ENCODE measurements around the gene NMBR. TPM values are rescaled to one million over a fixed set of nuclear protein-coding genes. Genes with fewer than 3 reads are reported as not detected.
"Not testable (repeated sequence)": the region's sequence is repeated elsewhere in the genome, so short reads cannot be mapped to it uniquely, and the experiment has no call there.

NMBR gene
- total RNA-seq, 1 experiment from 2014 or later, result not detected

- no peak for DNase-seq (ENCODE audit: low spot score)
Measured at GRCh38 chr6:142058551-142059290, 88.2 kb downstream of the NMBR start.

DNA sequence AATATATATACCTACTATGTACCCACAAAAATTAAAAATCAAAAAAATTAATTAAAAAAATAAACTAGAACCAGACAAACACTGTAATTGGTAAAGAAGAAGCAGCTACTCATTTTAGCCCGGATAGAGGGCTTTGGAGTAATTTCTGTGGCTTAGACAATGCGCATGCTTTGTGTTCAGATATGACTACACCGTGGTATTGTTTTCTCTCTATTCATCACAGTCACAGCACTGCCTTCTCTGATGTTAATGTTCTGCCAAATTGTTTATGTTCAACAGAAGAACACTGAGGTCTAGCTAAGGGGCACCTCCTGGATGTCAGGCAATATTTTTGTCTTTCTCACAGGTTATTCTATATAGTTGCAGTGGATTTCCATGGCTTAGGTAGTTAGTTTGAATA is 91.7 kb downstream of the NMBR start:
- no peak for DNase-seq (ENCODE audit: low spot score)

- DNase-seq (ENCODE audit: low spot score), result no peak
Measured at GRCh38 chr6:142051404-142051803, 95.5 kb downstream of the NMBR start.

DNA sequence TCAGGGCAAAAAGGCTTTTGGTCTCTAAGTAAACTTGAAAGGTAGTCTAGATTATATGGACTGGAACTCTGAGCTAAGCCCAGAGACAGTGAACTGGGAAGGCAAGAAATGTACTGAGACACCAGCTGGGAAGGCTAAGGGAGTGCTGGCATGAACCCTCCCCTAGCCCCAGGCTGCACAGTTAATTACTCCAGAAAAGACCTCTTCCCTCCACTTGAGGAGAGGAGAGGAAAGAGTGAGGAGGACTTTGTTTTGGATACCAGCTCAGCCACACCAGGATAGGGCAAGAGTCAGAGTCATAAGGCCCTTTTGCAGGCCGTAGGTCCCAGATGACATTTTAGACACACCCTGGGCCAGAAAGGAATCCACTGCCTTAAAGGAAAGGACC is 98.3 kb downstream of the NMBR start:
- no peak for DNase-seq (ENCODE audit: low spot score)

DNA sequence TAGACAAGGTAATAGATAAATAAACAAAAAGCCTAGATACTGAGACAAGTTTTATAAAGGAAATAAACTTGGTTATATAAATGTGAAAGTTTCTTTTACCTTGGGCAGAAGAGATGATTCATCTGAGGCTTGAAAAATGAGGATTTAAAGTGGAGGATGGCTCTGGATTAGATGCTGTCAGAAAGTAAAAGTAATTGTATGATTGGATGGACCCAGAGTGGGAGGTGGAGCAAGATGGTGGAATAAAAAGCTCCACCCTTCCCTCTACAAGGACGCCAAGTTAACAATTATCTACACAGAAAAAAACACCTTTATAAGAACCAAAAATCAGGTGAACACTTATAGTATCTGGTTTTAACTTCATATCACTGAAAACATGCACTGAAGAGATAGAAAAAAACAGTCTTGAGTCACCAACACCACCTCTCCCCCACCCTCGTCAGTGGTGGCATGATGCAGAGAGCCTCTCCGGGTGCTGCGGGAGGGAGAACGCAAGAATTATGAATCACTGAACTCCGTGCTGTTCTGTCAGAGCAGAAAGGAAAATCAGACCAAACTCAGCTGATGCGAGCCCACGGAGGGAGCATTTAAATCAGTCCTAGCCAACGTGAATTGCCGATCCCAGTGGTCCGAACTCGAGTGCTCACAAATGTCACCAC is 98.9 kb downstream of the NMBR start:
- no peak for DNase-seq (ENCODE audit: low spot score)

DNA sequence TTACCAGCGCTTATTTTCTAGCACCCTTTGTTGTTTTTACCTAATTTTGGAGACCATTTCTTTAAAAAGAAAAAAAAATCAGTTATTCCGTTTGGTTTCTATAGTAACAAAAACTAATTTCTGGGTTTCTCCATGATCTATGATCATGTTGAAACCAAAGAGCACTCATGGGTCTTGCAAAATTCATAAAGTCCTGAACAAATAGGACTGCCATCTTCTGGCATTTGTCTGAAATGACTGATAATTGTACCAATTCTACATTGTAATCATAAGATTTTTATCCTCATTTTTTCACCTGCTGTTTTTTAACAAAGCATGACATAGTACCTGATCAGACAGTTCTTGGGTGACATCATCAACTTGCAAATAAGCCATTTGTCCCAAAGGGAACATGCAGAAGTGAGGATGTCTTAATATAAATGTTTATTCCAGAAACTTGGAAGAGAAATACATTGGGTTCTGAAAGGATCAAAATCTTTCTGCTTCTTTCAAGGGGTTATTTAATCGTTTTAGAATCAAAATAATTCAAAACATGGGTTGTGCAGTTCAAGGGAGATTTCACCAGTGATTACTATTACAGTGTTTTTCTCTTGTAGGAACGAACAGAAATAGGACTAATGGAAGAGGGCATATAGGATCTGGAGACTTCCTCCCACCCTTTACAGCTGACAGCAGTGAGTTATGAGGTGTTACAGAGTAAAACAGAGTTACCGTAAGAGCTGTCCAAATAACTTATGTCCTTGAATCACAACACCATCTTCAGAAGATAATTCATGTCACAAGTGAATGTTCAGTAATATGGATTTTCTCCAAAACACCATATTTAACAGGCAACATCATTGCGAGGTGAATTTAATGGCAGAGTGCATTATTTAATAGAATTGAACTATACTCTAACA is 101.3 kb downstream of the NMBR start:
- DNase-seq (ENCODE audit: low spot score), result no peak

- DNase-seq (ENCODE audit: low spot score), result no peak
Measured at GRCh38 chr6:142035890-142036289, 111.0 kb downstream of the NMBR start.

DNA sequence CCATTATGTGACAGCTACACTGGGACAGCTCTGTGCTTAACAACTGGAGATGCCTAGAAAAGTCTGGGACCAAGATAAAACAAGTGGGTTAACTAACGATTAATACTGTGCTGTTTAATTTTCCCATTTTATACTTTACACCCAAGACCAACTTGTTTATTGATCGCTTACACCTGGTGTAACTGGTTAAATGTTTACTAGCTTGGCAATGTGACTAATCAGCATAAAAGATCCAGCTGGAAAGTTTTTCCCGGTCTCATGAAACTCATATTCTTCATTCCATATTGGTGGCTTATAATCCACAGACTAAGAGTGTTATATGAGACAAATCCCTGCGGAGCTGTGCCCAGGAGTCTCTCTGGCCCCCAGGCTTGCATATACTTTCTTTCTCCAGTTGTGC is 115.9 kb downstream of the NMBR start:
- no peak for DNase-seq (ENCODE audit: low spot score)

DNA sequence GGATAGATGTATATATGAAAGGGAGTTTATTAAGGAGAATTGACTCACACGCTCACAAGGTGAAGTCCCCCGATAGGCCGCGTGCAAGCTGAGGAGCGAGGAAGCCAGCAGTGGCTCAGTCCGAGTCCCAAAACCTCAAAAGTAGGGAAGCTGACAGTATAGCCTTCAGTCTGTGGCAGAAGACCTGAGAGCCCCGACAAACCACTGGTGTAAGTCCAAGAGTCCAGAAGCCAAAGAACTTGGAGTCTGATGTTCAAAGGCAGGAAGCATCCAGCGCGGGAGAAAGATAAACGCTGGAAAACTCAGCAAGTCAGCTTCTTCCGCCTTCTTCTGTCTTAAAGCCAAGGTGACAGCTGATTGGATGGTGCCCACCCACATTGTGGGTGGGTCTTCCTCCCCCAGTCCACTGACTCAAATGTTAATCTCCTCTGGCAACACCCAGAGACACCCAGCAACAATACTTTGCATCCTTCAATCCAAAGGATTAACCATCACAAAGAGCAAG is 116.8 kb downstream of the NMBR start:
- DNase-seq (ENCODE audit: low spot score), result no peak

- DNase-seq (ENCODE audit: low spot score), result no peak
Measured at GRCh38 chr6:142028527-142028926, 118.4 kb downstream of the NMBR start.

DNA sequence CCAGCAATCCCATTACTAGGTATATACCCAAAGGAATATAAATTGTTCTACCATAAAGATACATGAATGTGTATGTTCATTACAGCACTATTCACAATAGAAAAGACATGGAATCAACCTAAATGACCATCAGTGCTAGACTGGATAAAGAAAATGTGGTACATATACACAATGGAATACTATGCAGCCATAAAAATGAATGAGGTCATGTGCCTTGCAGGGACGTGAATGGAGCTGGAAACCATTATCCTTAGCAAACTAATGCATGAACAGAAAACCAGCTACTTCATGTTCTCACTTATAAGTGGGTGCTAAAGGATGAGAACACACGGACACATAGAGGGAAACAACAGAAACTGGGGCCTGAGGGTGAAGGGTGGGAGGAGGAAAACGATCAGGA is 119.1 kb downstream of the NMBR start:
- not testable (repeated sequence) for DNase-seq (ENCODE audit: low spot score)

GRCh38 chr6:142027074-142027473 is 119.8 kb downstream of the NMBR start:
- no peak for DNase-seq (ENCODE audit: low spot score)

- no peak for DNase-seq (ENCODE audit: low spot score)
Measured at GRCh38 chr6:142026471-142026870, 120.5 kb downstream of the NMBR start.

Other genes with a start within 250 kb of the NMBR start
- not detected in 2 replicates for gene GJE1, start 14.2 kb downstream of the NMBR start, total RNA-seq (2014; rRNA removed; shearing (Covaris generic))
- 53.7 and 66.7 TPM in 2 replicates for gene VTA1, start 141 bp upstream of the NMBR start, total RNA-seq (2014; rRNA removed; shearing (Covaris generic))
- 0.49 and 0.68 TPM in 2 replicates for gene ADGRG6, start 154.9 kb upstream of the NMBR start, total RNA-seq (2014; rRNA removed; shearing (Covaris generic))

Data from H4 (cell line).